Ectodermal cell (in vitro differentiated cells): ENCODE results near the gene STOX2.

Experiments used
- H3K27ac ChIP-seq: 2 replicates; pipeline ENCODE4 v1.7.0; 2013; ENCODE audit warnings: mild to moderate bottlenecking, low read depth, low read length; ENCODE audit not compliant: insufficient read depth, poor library complexity, severe bottlenecking
- H3K27me3 ChIP-seq: 2 replicates; pipeline ENCODE4 v1.7.0; 2013; ENCODE audit warnings: mild to moderate bottlenecking, low read length; ENCODE audit not compliant: insufficient read depth, control insufficient read depth, poor library complexity, severe bottlenecking
- H3K36me3 ChIP-seq: one replicate; pipeline ENCODE4 v1.7.0; 2013; ENCODE audit warnings: low read length; ENCODE audit not compliant: control insufficient read depth, insufficient read depth
- H3K4me1 ChIP-seq: one replicate; pipeline ENCODE4 v1.7.0; 2013; ENCODE audit warnings: low read length; ENCODE audit not compliant: control insufficient read depth, insufficient read depth
- H3K4me3 ChIP-seq: 2 replicates; pipeline ENCODE4 v1.7.0; 2013; ENCODE audit warnings: low read depth, low read length, control low read depth; ENCODE audit not compliant: insufficient read depth
- H3K9me3 ChIP-seq: 2 replicates; pipeline ENCODE4 v1.7.0; 2013; ENCODE audit warnings: mild to moderate bottlenecking, low read length, moderate library complexity; ENCODE audit not compliant: control insufficient read depth
- WGBS, 2 experiments: methylation state at CpG; one replicate each; pipeline ENCODE4 v1.1.7; 2013; ENCODE audit warnings: missing lambda C conversion rate in 2 of 2; 5-methylcytosine and 5-hydroxymethylcytosine counted together

STOX2 gene

GRCh38 chr4:183999435-183999834 is 94.3 kb downstream of the STOX2 start:
- Histone ChIP-seq H3K36me3 (no peaks in the 10 kb centered on the region), H3K27ac (no peak overlapping the region)
- 88 to 91% methylated on average over 6 of the region's 6 CpGs for WGBS, 2 experiments

DNA sequence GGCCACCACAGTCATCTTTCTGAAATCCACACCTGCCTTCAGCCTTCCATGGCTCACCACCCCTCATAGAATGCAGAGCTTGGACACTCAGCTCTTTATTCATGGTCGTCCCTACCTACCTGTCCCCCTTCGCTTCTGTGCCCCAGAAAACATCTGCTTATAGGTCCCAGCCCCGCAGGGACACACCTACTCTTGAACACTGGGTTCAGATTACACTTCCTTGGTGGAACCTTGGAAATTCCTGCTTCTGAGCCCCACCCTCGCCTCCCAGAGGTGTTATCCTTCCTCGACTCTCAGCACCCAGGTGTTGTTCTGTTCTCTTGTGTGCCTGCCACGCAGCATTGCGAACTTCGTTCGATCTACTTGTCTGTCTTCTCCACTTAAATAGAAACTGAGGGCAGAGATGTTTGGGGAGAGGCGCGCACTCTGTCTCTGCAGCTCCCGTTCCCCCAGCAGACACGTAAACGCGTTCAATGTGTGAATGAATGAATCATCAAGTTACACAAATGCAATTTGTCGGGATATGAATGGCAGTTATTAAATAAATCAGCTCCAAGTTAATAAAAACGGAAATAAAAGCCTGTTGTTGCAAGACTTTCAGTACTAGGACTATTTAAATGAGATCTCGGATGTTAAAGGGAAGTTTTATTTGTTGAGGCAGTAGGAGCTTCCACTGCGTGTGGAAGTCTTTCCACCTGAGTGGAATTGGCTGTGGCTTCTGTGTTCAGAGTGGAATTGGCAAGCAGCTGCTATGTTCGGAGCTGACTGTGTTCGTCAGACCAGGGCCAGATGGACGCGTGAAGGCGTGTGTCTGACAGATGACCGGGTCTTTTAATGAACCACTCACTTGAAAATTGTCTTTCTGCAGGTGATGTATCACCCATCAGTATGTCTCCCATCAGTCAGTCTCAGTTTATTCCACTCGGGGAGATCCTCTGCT is 95.6 kb downstream of the STOX2 start:
- H3K4me1 ChIP-seq: peaks cover under 1% of the 10 kb centered on the region
- no peaks in the 10 kb centered on the region for H3K36me3 ChIP-seq
- no peaks in the 10 kb centered on the region for H3K27me3 ChIP-seq
- no peak overlapping the region for H3K4me3 ChIP-seq
- 94 to 95% methylated on average over 26 of the region's 26 CpGs for WGBS, 2 experiments
- no peaks in the 10 kb centered on the region for H3K9me3 ChIP-seq
- H3K27ac ChIP-seq: no peak overlapping the region

More at GRCh38 chr4:183999435-183999834, 94.3 kb downstream of the STOX2 start:
- peaks cover 6% of the 10 kb centered on the region for H3K4me1 ChIP-seq
- no peaks in the 10 kb centered on the region for H3K9me3 ChIP-seq
- no peak overlapping the region for H3K4me3 ChIP-seq
- no peaks in the 10 kb centered on the region for H3K27me3 ChIP-seq

GRCh38 chr4:184003433-184003832 is 98.3 kb downstream of the STOX2 start:
- H3K36me3 ChIP-seq: peaks cover 5% of the 10 kb centered on the region
- H3K4me3 ChIP-seq: no peak overlapping the region
- no peaks in the 10 kb centered on the region for H3K9me3 ChIP-seq
- WGBS, 2 experiments: 96 to 99% methylated on average over 4 of the region's 4 CpGs
- no peaks in the 10 kb centered on the region for H3K27me3 ChIP-seq
- H3K4me1 ChIP-seq: no peaks in the 10 kb centered on the region
- H3K27ac ChIP-seq: no peak overlapping the region

DNA sequence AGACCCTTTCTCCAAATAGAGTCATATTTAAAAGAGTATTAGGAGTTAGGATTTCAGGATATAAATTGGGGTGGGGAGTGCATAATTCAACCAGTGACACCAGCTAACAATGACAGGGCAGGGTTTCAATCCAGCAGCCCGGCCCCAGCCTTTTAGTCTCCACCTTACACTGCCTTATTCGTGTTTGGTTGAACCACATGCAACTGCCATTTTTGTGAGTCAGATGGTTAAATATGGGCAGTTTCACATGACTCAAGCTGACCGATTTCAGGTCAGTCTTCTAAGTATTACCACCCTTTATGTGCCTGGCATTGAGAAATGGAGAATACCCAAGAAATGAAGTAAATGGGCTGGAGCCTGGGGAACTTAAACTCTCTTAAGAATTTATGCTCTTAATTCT is 102.8 kb downstream of the STOX2 start:
- Histone ChIP-seq H3K27me3 (no peaks in the 10 kb centered on the region), H3K36me3 (peaks cover 16% of the 10 kb centered on the region), H3K4me3 (no peak overlapping the region), H3K9me3 (no peaks in the 10 kb centered on the region), H3K27ac (no peak overlapping the region), H3K4me1 (no peaks in the 10 kb centered on the region)
- WGBS, 2 experiments: 88 to 95% methylated on average over 3 of the region's 3 CpGs

- Histone ChIP-seq H3K4me1 (no peaks in the 10 kb centered on the region), H3K27ac (no peak overlapping the region), H3K36me3 (peaks cover 16% of the 10 kb centered on the region), H3K9me3 (no peaks in the 10 kb centered on the region), H3K27me3 (no peaks in the 10 kb centered on the region), H3K4me3 (no peak overlapping the region)
- 95 to 96% methylated on average over 14 of the region's 14 CpGs for WGBS, 2 experiments
Measured at GRCh38 chr4:184010696-184011095, 105.6 kb downstream of the STOX2 start.

DNA sequence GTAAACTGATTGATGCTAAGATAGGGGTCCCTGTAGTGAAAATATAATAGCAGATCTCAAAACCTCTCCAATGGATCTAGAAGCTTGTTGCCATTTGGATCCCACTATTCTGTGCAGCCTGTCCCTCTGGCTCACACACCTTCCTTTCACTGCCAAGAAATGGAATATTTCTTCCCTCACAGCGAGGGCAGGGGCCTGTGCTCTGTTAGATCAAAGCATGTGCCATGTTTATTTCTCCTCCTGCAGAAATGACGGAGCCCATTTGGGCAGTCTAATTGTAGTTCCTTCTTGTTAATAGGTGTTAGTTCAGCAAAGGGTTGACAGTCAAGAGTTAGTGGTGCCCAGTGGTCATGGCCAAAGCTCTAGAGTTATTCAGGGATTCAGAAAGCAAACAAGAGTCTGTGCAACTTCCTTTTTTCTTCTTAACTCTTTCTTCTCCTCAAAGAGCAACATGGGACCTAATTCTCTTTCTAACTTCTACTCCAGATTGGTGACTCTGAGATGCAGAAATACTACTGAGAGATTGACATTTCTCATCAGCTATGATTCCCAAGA is 106.8 kb downstream of the STOX2 start:
- H3K36me3 ChIP-seq: peaks cover 10% of the 10 kb centered on the region
- no peaks in the 10 kb centered on the region for H3K27me3 ChIP-seq
- WGBS, 2 experiments: 95 to 96% methylated on average over 2 of the region's 2 CpGs
- H3K4me1 ChIP-seq: no peaks in the 10 kb centered on the region
- H3K9me3 ChIP-seq: no peaks in the 10 kb centered on the region
- no peak overlapping the region for H3K27ac ChIP-seq
- H3K4me3 ChIP-seq: no peak overlapping the region

GRCh38 chr4:184012937-184013336 is 107.8 kb downstream of the STOX2 start:
- Histone ChIP-seq H3K9me3 (no peaks in the 10 kb centered on the region), H3K27ac (no peak overlapping the region), H3K4me1 (no peaks in the 10 kb centered on the region), H3K36me3 (peaks cover 10% of the 10 kb centered on the region), H3K4me3 (no peak overlapping the region), H3K27me3 (no peaks in the 10 kb centered on the region)
- 74 to 88% methylated on average over 2 to 3 of the region's 3 CpGs for WGBS, 2 experiments

- Histone ChIP-seq H3K36me3 (peaks cover 10% of the 10 kb centered on the region), H3K4me1 (no peaks in the 10 kb centered on the region), H3K27ac (no peak overlapping the region), H3K4me3 (no peak overlapping the region), H3K9me3 (no peaks in the 10 kb centered on the region), H3K27me3 (no peaks in the 10 kb centered on the region)
- WGBS, 2 experiments: 86% methylated on average over 6 of the region's 6 CpGs
Measured at GRCh38 chr4:184014301-184014700, 109.2 kb downstream of the STOX2 start.

GRCh38 chr4:184016759-184017668 is 111.9 kb downstream of the STOX2 start:
- Histone ChIP-seq H3K4me3 (no peak overlapping the region), H3K27ac (no peak overlapping the region)
- 94% methylated on average over 20 of the region's 20 CpGs for WGBS, 2 experiments

GRCh38 chr4:184019076-184019475 is 114.0 kb downstream of the STOX2 start:
- H3K27ac ChIP-seq: no peak overlapping the region
- no peaks in the 10 kb centered on the region for H3K9me3 ChIP-seq
- no peaks in the 10 kb centered on the region for H3K4me1 ChIP-seq
- 93 to 100% methylated on average over 1 of the region's 1 CpG for WGBS, 2 experiments
- H3K27me3 ChIP-seq: no peaks in the 10 kb centered on the region
- H3K4me3 ChIP-seq: no peak overlapping the region
- H3K36me3 ChIP-seq: no peaks in the 10 kb centered on the region

More at GRCh38 chr4:184016759-184017668, 111.9 kb downstream of the STOX2 start:
- Histone ChIP-seq H3K9me3 (no peaks in the 10 kb centered on the region), H3K27me3 (no peaks in the 10 kb centered on the region), H3K36me3 (no peaks in the 10 kb centered on the region), H3K4me1 (no peaks in the 10 kb centered on the region)
